Choroid plexus epithelial cell (primary cell): ENCODE data around the gene TRABD.

ENCODE experiments used
- DNase-seq: peaks from one replicate; pipeline ENCODE4 v3.0.0-alpha.2; 2010; ENCODE audit warnings: low read depth
- H3K4me3 ChIP-seq: 2 replicates; pipeline ENCODE4 v1.5.1; 2011; ENCODE audit warnings: low read depth, mild to moderate bottlenecking, control low read depth, low read length, moderate library complexity
- TF ChIP-seq, protein P1 (sequence below): conservative IDR thresholded peaks from 2 replicates; pipeline ENCODE4 v1.5.1; 2011; ENCODE audit warnings: low read depth, mild to moderate bottlenecking, control low read depth, inconsistent platforms, low read length, moderate library complexity

Gene TRABD

GRCh38 chr22:50246242-50247175, 60.8 kb downstream of the TRABD start:
- H3K4me3 ChIP-seq, result no peak overlapping the region
- DNase-seq, result no peak
- TF ChIP-seq, protein P1, sequence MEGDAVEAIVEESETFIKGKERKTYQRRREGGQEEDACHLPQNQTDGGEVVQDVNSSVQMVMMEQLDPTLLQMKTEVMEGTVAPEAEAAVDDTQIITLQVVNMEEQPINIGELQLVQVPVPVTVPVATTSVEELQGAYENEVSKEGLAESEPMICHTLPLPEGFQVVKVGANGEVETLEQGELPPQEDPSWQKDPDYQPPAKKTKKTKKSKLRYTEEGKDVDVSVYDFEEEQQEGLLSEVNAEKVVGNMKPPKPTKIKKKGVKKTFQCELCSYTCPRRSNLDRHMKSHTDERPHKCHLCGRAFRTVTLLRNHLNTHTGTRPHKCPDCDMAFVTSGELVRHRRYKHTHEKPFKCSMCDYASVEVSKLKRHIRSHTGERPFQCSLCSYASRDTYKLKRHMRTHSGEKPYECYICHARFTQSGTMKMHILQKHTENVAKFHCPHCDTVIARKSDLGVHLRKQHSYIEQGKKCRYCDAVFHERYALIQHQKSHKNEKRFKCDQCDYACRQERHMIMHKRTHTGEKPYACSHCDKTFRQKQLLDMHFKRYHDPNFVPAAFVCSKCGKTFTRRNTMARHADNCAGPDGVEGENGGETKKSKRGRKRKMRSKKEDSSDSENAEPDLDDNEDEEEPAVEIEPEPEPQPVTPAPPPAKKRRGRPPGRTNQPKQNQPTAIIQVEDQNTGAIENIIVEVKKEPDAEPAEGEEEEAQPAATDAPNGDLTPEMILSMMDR, result no peak

GRCh38 chr22:50247748-50248147, 62.0 kb downstream of the TRABD start:
- no peak overlapping the region for H3K4me3 ChIP-seq
- TF ChIP-seq, protein P1, result no peak
- DNase-seq, result peak; percentile 80

DNA sequence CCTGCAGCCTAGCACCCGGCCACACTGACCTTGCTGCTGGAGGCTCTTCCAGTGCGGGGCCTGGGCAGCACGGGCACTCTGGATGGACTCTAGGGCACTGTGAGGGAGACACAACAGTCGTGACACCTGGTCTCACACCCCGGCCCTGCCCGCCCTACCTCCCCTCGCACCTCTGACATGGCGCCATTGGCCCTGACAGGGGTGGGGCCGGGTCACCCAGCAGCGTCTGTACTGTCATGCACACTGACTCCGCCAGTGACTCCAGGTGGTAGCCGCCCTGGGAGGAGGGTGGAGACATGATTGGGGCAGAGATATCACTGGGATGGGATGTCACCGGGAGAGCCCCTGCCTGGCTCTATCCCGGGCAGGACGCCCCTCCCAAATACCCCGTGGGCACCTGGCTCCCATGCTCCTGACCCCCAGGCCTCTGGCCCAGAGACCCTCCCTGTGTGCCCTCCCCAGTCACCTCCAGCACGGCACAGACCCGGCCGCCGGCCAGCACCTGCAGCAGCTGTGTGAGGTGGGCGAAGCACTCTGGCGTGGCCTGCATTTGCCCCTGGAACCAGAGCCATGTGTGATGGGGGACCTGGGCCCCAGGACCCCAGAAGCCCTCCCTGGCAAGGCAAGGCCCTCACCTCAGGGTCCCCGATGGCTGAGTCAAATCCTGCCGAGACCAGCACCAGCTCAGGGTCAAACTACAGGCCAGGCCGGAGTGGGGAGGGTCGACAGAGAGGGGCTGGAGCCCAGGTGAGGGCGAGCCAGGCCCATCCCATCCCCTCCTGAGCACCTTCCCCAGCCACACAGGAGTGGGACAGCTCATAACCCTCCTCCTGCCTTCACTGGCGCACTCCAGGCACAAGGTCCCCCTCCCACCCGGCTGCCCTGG, 62.7 kb downstream of the TRABD start:
- no peak for DNase-seq
- TF ChIP-seq, protein P1, result no peak
- no peak overlapping the region for H3K4me3 ChIP-seq
